Type B pancreatic cell (in vitro differentiated cells): Measurements from ENCODE around the gene ZNF782. TPM values are rescaled to one million over a fixed set of nuclear protein-coding genes. Genes with fewer than 3 reads are reported as not detected.

Experiments used
- DNase-seq: peaks from one replicate; pipeline ENCODE4 v3.0.0; 2021; ENCODE audit warnings: mixed read lengths; ENCODE audit not compliant: unreplicated experiment; ENCODE audit errors: extremely low spot score
- H3K27ac Mint-ChIP-seq: 2 replicates; pipeline ENCODE4 v1.8.0; 2021; ENCODE audit warnings: mild to moderate bottlenecking, mixed read lengths
- H3K27me3 Mint-ChIP-seq: 2 replicates; pipeline ENCODE4 v1.8.0; 2021; ENCODE audit warnings: mixed read lengths
- H3K36me3 Mint-ChIP-seq: 2 replicates; pipeline ENCODE4 v1.8.0; 2021; ENCODE audit warnings: mixed read lengths
- H3K4me1 Mint-ChIP-seq: one replicate; pipeline ENCODE4 v1.8.0; 2021; ENCODE audit warnings: mixed read lengths; ENCODE audit not compliant: unreplicated experiment
- H3K4me3 Mint-ChIP-seq: 2 replicates; pipeline ENCODE4 v1.8.0; 2021; ENCODE audit warnings: mild to moderate bottlenecking, mixed read lengths
- H3K9me3 Mint-ChIP-seq: 2 replicates; pipeline ENCODE4 v1.8.0; 2021; ENCODE audit warnings: mixed read lengths
- CTCF ChIP-seq: fragments of 200-600 bp; sonication (generic); conservative IDR thresholded peaks from 2 replicates; pipeline ENCODE4 v1.5.0; 2021; ENCODE audit warnings: antibody characterized with exemption, mild to moderate bottlenecking
- total RNA-seq: library from RNA; stranded (reverse); gene quantifications from 2 replicates; pipeline ENCODE4 v1.2.1, GENCODE V29; 2021; ENCODE audit warnings: low replicate concordance

Gene ZNF782
- total RNA-seq, 1 donor from 2014 or later, result 5.4 TPM

GRCh38 chr9:96858018-96858573 lies 3.8 kb upstream of the ZNF782 start:
- DNase-seq, result no peak
- TF ChIP-seq CTCF, result no peak
- Mint-ChIP-seq H3K36me3 (peaks cover 3% of the 10 kb centered on the region), H3K27me3 (no peaks in the 10 kb centered on the region), H3K27ac (peak overlapping the region; percentile 2), H3K9me3 (no peaks in the 10 kb centered on the region), H3K4me1 (peaks cover 29% of the 10 kb centered on the region), H3K4me3 (no peak overlapping the region)

GRCh38 chr9:96856363-96857286 lies 2.3 kb upstream of the ZNF782 start:
- DNase-seq, result no peak
- no peaks in the 10 kb centered on the region for H3K9me3 Mint-ChIP-seq
- H3K4me3 Mint-ChIP-seq, result peak overlapping the region; percentile 44
- peaks cover 9% of the 10 kb centered on the region for H3K36me3 Mint-ChIP-seq
- TF ChIP-seq CTCF, result peak; percentile 96
- no peaks in the 10 kb centered on the region for H3K27me3 Mint-ChIP-seq
- peak overlapping the region; percentile 73 for H3K27ac Mint-ChIP-seq
- H3K4me1 Mint-ChIP-seq, result peaks cover 41% of the 10 kb centered on the region

- Mint-ChIP-seq H3K36me3 (peaks cover 13% of the 10 kb centered on the region), H3K4me1 (peaks cover 42% of the 10 kb centered on the region), H3K4me3 (peak overlapping the region; percentile 100), H3K27ac (peak overlapping the region; percentile 98), H3K27me3 (no peaks in the 10 kb centered on the region), H3K9me3 (no peaks in the 10 kb centered on the region)
- no peak for TF ChIP-seq CTCF
- no peak for DNase-seq
These were observed 448 bp upstream of the ZNF782 start for GRCh38 chr9:96854651-96855273.

- Mint-ChIP-seq H3K27ac (no peak overlapping the region), H3K36me3 (peaks cover 29% of the 10 kb centered on the region), H3K4me3 (peak overlapping the region; percentile 100), H3K9me3 (no peaks in the 10 kb centered on the region), H3K4me1 (peaks cover 34% of the 10 kb centered on the region), H3K27me3 (no peaks in the 10 kb centered on the region)
- no peak for TF ChIP-seq CTCF
- DNase-seq, result no peak
These were observed 1.6 kb downstream of the ZNF782 start for GRCh38 chr9:96852676-96853075.

GRCh38 chr9:96844040-96844439 lies 10.3 kb downstream of the ZNF782 start:
- Mint-ChIP-seq H3K27ac (no peak overlapping the region), H3K9me3 (peaks cover 8% of the 10 kb centered on the region), H3K27me3 (no peaks in the 10 kb centered on the region), H3K36me3 (peaks cover 64% of the 10 kb centered on the region), H3K4me1 (no peaks in the 10 kb centered on the region), H3K4me3 (no peak overlapping the region)
- no peak for TF ChIP-seq CTCF
- no peak for DNase-seq
